ENCODE measurements around the gene ALLC. TPM values are rescaled to one million over a fixed set of nuclear protein-coding genes. Genes with fewer than 3 reads are reported as not detected.
A peak's percentile ranks its signal among the peaks of the same experiment; 100 is the strongest.

Gene ALLC
- total RNA-seq, 1 donor from 2014 or later: not detected

DNA sequence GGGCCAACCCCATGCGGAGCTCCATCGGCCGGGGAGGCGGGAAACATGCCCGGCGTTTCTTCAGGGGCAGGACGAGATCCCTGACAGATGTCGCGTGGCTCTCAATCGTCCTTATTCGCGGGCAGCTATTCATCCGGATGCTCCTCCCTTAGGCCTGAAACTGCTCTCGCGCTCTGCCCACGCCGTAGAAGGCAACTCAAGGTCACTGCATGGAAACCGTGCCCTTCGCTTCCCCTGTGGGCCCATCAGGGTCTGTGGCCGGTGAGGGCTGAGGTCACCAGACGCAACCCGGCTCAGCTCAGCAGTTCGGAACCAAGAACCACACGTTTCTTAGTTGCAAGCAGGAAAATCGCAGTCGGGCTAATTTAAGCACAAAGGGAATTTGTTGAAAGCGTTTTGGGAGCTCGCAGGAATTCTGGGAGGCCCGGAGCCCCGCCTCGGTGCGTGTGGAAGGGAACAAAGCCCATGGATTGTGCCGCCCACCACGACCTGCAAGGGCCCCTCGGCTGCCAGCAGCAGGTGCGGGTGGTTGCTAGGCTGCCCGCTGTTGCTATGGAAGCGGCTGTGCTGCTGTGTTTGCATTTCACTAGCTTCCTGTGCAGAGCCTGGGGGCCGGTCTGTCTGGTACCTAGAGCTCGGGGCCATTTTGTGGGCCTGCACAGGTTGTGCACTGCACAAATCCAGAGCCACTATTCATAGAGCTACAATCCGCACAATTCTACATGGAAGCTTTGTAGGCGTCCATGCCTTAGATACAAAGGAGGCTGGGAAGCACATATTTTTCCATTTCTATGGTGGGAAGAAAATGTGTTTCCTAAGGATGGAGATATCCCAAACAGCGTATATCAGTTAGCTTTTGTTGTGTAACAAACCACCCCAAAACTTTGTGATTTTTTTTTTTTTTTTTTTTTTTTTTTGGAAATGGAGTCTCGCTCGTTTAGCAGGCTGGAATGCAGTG is 6.0 kb upstream of the ALLC start:
- DNase-seq (ENCODE audit: low spot score): peak; percentile 87
- H3K36me3 Mint-ChIP-seq (ENCODE audit: low read depth): no peaks in the 10 kb centered on the region
- peak overlapping the region; percentile 59 for H3K27ac Mint-ChIP-seq (ENCODE audit: unreplicated experiment)
- H3K9me3 Mint-ChIP-seq (ENCODE audit: low read depth): no peaks in the 10 kb centered on the region
- peaks cover 15% of the 10 kb centered on the region for H3K4me1 Mint-ChIP-seq (ENCODE audit: low read depth)
- H3K27me3 Mint-ChIP-seq (ENCODE audit: low read depth): peaks cover 13% of the 10 kb centered on the region
- H3K4me3 Mint-ChIP-seq (ENCODE audit: unreplicated experiment): peak overlapping the region; percentile 63
- TF ChIP-seq, protein P1, sequence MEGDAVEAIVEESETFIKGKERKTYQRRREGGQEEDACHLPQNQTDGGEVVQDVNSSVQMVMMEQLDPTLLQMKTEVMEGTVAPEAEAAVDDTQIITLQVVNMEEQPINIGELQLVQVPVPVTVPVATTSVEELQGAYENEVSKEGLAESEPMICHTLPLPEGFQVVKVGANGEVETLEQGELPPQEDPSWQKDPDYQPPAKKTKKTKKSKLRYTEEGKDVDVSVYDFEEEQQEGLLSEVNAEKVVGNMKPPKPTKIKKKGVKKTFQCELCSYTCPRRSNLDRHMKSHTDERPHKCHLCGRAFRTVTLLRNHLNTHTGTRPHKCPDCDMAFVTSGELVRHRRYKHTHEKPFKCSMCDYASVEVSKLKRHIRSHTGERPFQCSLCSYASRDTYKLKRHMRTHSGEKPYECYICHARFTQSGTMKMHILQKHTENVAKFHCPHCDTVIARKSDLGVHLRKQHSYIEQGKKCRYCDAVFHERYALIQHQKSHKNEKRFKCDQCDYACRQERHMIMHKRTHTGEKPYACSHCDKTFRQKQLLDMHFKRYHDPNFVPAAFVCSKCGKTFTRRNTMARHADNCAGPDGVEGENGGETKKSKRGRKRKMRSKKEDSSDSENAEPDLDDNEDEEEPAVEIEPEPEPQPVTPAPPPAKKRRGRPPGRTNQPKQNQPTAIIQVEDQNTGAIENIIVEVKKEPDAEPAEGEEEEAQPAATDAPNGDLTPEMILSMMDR (IDR thresholded peaks at IDR 0.05): no peak

GRCh38 chr2:3652896-3653625 is 4.9 kb upstream of the ALLC start:
- Mint-ChIP-seq H3K36me3 (ENCODE audit: low read depth) (no peaks in the 10 kb centered on the region), H3K27me3 (ENCODE audit: low read depth) (peaks cover 11% of the 10 kb centered on the region), H3K4me3 (ENCODE audit: unreplicated experiment) (no peak overlapping the region), H3K4me1 (ENCODE audit: low read depth) (peaks cover 19% of the 10 kb centered on the region), H3K27ac (ENCODE audit: unreplicated experiment) (no peak overlapping the region), H3K9me3 (ENCODE audit: low read depth) (no peaks in the 10 kb centered on the region)
- no peak for DNase-seq (ENCODE audit: low spot score)
- TF ChIP-seq, protein P1 (IDR thresholded peaks at IDR 0.05): no peak

DNA sequence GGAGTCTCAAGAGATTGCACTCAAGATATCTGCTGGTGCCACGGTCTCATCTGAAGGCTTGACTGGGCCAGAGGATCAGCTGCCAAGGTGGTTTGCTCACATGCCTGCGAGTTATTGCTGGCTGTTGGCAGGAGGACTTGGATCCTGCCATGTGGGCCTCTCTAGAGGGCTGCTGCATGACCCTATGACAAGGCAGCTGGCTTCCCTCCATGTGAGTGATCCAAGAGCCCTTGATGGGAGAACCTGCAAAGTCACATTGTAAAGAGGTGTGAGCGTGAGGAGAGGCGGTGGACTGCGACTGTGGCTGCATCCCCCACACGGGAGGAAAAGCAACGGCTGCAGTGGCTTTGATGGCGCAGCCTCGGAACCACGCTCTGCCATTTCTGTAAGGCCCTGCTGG is 4.0 kb upstream of the ALLC start:
- DNase-seq (ENCODE audit: low spot score): no peak
- no peaks in the 10 kb centered on the region for H3K36me3 Mint-ChIP-seq (ENCODE audit: low read depth)
- TF ChIP-seq, protein P1 (IDR thresholded peaks at IDR 0.05): no peak

GRCh38 chr2:3654531-3655225 is 3.3 kb upstream of the ALLC start:
- H3K27me3 Mint-ChIP-seq (ENCODE audit: low read depth): peaks cover 10% of the 10 kb centered on the region
- no peaks in the 10 kb centered on the region for H3K36me3 Mint-ChIP-seq (ENCODE audit: low read depth)
- H3K4me3 Mint-ChIP-seq (ENCODE audit: unreplicated experiment): no peak overlapping the region
- H3K4me1 Mint-ChIP-seq (ENCODE audit: low read depth): peaks cover 28% of the 10 kb centered on the region
- TF ChIP-seq, protein P1 (IDR thresholded peaks at IDR 0.05): no peak
- no peaks in the 10 kb centered on the region for H3K9me3 Mint-ChIP-seq (ENCODE audit: low read depth)
- peak; percentile 30 for DNase-seq (ENCODE audit: low spot score)
- H3K27ac Mint-ChIP-seq (ENCODE audit: unreplicated experiment): no peak overlapping the region

More for the DNA sequence above, 4.0 kb upstream of the ALLC start:
- no peak overlapping the region for H3K27ac Mint-ChIP-seq (ENCODE audit: unreplicated experiment)
- peaks cover 10% of the 10 kb centered on the region for H3K27me3 Mint-ChIP-seq (ENCODE audit: low read depth)
- H3K9me3 Mint-ChIP-seq (ENCODE audit: low read depth): no peaks in the 10 kb centered on the region
- peaks cover 21% of the 10 kb centered on the region for H3K4me1 Mint-ChIP-seq (ENCODE audit: low read depth)
- H3K4me3 Mint-ChIP-seq (ENCODE audit: unreplicated experiment): no peak overlapping the region
